Kidney tubule cell (primary cell): ENCODE measurements around the gene ATP5F1D.
"Not testable (repeated sequence)": the region's sequence is repeated elsewhere in the genome, so short reads cannot be mapped to it uniquely, and the experiment has no call there.

Experiments used
- DNase-seq: peaks from one replicate; pipeline ENCODE4 v3.0.0-alpha.2; 2018; ENCODE audit warnings: low spot score

ATP5F1D gene

DNA sequence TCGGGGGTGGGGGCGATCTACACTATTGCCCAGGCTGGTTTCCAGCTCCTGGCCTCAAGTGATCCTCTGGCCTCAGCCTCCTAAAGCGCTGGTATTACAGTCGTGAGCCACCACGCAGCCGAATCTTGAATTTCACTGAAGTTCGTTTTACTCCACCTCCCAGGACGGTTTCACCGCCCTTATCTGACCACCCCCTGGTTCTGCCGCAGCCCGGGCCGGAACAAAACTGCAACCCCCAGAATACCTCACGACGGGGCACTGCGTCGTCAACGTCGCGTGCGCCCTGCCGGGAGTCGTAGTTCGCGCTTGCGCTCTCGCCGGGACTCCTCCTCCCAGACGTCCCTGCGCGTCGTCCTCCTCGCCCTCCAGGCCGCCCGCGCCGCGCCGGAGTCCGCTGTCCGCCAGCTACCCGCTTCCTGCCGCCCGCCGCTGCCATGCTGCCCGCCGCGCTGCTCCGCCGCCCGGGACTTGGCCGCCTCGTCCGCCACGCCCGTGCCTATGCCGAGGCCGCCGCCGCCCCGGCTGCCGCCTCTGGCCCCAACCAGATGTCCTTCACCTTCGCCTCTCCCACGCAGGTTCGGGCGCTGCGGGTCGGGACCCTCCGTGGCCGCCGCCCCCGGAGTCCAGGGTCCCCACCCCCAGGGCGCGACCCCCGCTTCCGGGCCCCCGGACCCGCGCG, at the start of gene ATP5F1D:
ATP5F1D (plus strand) TSS at position 335 of the 679 bp plus-strand sequence; CDS start at position 435, 100 bp downstream.
- DNase-seq = peak; percentile 95

DNA sequence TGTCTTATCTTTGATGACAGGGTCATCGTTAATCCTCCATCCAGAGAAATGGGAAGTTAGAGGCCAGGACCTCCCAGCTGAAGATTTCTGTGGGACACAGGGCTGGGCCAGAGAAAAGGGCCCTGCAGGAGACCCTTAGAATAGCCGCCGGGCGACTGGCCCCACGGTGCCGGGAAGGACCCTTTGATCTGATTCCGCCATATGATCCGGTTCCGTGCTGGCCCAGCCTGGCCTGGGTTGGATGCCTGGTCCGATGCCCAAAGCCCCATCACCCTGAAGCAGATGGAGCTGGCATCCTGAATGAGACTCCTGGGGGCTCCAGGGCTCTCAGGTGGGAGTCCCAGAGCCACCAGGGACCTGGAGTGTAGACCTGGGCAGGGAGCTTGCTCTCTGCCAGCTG, 42.0 kb upstream of the ATP5F1D start:
- DNase-seq = no peak

DNA sequence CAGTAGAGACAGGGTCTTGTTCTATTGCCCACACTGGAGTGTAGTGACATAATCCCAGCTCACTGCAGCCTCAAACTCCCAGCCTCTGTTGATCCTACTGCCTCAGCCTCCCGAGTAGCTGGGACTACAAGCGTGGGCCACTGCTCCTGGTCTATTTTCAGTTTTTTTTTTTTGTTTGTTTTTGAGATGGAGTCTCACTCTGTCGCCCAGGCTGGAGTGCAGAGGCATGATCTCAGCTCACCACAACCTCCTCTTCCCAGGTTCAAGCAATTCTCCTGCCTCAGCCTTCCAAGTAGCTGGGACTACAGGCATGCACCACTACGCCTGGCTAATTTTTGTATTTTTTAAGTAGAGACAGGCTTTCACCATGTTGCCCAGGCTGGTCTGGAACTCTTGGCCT, 40.9 kb upstream of the ATP5F1D start:
- not testable (repeated sequence) for DNase-seq

DNA sequence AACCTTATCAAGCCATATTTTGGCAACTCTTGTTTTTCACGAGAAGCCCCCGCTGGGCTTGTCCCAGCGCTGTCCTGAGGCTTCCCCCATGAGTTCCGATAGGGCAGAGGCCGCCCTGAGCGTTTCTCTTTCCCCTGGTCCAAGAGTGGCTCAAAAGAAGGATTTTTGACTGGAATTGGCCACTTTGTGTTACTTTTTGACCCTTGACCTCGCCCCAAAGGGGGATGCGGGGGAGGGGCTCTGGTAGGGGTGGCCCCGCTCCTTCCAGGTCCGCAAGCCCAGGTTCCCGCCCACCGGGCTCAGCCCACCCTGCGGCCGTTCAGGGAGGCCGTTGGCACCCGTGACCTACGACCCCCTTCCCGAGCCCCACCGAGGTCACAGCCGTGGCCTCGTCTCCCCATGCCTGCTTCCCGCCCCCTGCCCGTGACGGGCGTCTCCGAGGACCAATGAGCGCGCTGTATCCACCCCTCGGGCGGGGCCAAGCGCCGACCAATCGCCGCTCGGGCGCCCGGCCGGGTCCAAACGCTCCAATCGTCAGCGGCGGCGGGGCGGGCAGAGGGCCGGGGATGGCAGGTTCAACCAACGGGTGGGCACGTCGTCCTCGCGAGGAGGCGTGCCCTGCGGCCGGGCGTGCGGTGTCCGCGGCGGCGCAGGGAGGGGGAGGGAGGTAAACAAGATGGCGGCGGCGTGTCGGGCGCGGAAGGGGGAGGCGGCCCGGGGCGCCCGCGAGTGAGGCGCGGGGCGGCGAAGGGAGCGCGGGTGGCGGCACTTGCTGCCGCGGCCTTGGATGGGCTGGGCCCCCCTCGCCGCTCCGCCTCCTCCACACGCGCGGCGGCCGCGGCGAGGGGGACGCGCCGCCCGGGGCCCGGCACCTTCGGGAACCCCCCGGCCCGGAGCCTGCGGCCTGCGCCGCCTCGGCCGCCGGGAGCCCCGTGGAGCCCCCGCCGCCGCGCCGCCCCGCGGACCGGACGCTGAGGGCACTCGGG, 36.1 kb upstream of the ATP5F1D start, which contains the start of gene STK11:
STK11 (plus strand) TSS at position 665 of the 986 bp plus-strand sequence. CDS start 1,136 bp downstream, outside the sequence.
- DNase-seq = peak; percentile 97

DNA sequence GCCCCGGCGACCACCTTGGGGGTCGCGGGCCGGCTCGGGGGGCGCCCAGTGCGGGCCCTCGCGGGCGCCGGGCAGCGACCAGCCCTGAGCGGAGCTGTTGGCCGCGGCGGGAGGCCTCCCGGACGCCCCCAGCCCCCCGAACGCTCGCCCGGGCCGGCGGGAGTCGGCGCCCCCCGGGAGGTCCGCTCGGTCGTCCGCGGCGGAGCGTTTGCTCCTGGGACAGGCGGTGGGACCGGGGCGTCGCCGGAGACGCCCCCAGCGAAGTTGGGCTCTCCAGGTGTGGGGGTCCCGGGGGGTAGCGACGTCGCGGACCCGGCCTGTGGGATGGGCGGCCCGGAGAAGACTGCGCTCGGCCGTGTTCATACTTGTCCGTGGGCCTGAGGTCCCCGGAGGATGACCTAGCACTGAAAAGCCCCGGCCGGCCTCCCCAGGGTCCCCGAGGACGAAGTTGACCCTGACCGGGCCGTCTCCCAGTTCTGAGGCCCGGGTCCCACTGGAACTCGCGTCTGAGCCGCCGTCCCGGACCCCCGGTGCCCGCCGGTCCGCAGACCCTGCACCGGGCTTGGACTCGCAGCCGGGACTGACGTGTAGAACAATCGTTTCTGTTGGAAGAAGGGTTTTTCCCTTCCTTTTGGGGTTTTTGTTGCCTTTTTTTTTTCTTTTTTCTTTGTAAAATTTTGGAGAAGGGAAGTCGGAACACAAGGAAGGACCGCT, 35.2 kb upstream of the ATP5F1D start:
- no peak for DNase-seq

DNA sequence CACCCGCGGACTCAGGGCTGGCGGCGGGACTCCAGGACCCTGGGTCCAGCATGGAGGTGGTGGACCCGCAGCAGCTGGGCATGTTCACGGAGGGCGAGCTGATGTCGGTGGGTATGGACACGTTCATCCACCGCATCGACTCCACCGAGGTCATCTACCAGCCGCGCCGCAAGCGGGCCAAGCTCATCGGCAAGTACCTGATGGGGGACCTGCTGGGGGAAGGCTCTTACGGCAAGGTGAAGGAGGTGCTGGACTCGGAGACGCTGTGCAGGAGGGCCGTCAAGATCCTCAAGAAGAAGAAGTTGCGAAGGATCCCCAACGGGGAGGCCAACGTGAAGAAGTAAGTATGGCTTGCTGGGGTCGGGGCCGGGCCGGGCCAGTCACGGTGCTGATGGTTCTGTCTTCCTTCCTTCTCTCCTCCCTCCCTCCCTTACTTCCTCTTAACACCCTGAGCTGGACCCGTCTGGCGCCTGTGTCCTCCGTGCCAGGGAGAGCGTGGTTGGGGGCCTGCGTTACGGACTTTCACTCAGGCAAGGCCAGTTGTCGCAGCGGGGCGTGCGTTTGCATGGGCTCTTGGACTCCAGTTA, 34.6 kb upstream of the ATP5F1D start:
- peak; percentile 48 for DNase-seq

DNA sequence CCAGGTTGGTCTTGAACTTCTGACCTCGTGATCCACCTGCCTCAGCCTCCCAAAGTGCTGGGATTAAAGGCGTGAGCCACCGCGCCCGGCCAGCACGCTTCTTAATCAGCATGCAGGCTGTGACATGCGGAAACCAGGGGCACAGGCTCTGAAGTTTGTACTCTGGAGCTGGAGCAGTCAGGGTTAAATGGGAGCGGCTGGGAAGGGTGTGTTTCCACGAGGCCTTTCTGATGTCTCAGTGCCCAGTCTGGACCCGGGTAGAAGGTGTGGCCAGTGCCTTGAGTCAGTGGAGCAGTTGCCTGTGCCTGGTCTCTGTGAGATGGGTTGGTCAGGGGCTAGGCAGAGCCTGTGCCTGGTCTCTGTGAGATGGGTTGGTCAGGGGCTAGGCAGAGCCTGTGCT, 32.7 kb upstream of the ATP5F1D start:
- peak; percentile 42 for DNase-seq

DNA sequence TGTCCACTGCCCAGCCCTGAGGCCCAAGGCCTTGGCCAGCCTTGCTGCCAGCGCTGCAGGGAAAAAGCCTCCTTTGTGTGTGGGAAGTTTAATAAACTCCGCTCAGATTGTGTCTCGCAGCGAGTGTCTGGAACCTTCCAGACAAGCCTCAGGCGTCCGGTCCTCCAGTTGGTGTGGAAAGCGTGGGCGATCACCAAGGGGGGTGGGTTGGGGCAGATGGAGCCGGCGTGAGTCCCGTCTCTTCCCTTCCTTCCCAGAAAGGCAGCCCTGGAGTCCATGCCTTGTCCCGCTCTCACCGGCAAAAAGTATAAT, 31.4 kb upstream of the ATP5F1D start:
- no peak for DNase-seq

DNA sequence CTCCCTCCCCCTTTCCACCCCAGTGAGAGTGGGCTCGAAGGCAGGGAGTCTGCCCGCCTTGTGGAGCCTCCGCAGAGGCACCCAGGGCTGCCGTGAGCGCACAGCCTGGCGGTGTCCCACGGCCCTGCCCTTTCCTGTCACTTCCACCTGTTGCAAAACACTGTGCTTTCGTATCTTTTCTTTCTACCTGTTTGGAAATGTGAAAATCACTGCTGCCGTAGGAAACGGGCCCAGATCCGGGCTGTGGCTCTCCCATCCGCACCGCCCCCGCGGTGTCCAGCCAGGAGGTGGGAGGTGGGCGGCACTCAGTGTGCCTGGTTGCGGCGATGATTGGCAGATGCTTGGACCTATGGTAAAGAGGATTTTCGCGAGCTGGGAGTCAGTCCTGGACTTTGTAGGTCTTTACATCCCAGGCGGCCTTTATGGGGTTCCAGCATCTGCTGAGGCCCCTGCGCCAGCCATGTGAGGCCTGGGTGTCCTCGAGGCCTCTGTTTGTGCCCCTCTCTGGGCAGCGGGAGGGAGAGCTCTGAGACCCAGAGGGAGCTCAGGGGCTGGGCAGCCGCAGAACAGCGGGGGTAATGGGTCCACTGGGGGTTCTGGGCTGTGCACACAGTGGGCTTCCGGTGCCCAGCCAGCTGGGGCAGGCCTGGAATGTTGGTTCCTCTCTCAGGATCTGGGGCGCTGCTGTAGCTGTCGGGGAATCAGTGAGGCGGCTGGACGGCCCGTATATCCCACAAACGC, 29.9 kb upstream of the ATP5F1D start:
- no peak for DNase-seq

DNA sequence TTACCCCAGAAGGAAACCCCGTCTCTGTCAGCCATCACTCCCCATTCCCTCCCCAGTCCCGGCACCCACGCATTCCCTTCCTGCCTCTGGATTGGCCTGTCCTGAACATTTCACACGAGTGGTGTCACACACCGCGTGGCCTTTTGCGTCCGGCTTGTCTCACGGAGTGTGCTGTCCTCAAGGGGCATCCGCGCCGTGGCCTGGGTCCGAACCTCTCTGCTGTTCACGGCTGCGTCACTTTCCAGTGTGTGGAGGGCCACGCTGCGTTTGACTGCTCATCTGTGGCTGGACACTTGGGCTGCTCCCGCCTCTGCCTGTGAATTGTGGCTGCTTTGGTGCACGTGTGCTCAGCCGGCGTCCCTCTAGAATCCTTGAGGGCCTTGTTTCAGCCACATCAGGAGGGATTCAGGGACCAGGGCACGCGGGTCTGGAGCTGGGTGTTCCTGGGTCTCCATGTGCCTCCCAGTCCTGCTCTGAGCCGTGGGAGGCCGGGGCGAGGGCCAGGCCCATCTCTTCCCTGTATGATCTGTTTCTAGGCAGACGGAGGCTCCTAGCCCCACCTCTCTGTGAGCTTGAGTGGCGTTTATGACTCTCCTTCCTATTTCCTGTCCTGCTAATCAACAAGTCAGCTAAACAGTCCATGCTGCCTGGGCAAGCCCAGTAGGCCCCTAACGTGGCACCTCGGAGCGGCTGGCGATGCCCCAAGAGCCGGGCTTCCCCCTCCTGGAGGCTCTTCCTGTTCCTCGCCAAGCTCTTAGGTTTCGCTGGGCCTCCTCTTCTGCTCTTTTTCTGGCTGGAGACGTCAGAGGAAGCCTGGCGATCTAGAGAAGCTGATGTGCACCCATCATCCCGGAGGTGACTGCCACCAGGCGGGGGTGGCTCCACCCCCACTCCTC, 27.9 kb upstream of the ATP5F1D start:
- DNase-seq = peak; percentile 85

DNA sequence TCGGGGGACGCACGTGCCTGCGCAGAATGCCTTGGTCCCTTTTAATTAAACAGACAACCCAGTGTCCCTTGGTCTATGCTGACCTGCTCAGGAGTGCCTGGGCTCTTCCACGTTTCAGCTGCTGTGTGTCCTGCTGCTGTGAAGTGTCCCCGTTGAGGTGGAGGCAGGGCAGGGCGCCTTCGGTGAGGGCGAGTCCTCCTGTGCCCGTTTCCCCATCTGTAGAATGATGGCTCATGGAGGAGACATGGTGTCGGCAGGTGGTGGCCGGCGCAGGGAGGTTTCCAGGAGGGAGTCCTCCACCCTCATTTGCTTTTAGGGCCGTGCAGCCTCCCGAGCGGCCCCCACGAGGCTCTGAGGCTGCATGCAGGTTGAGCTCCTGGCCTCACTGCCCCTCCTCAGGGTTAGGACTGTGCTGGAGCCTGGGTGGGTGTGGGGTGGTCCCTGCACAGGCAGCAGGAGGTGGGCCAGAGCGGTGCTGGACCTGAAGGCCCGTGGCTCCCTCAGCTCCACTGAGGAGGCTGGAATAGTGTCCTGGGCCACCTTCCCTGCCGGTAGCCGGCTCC, 27.2 kb upstream of the ATP5F1D start:
- DNase-seq = no peak

DNA sequence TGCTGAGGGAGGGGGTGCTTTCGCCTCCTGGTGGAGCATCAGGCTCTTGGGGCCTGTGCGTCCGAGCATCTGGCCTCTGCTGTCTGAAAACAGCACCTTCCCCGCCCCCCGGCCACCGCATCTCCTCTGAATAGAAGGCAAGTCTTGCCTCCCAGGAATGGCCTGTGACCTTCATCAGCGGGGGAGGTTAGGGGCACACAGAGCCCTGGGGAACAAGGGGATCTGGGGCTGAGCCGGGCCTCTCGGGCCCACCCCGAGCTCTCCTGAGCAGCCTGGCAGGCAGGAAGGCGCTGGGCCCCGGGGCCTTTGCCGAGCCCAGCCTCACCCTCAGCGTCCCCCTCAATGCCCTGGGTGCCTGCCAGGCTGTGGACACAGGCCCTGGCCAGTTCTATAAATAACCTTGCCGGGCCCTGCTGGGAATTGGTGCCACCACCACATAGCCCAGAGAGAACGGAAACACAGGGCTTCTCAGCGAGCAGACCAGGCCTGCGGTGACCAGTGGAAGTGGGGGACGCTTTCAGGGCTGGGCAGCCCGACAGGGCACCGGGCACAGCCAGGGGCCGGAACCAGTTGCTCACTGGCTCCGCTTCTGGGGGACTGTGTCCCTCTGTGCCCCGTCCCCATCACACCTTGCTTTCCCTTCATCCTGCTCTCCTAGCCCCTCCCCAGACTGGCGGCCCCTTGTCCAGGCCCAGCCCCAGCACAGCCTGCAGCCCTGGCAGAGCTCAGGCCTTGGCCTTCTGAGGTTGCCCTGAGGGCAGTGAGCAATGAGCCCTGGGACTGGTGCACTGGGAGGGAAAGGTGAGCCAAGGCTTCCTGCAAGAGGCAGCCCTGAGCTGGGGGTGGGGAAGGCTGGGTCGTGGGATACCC, 26.5 kb upstream of the ATP5F1D start:
- peak; percentile 61 for DNase-seq

DNA sequence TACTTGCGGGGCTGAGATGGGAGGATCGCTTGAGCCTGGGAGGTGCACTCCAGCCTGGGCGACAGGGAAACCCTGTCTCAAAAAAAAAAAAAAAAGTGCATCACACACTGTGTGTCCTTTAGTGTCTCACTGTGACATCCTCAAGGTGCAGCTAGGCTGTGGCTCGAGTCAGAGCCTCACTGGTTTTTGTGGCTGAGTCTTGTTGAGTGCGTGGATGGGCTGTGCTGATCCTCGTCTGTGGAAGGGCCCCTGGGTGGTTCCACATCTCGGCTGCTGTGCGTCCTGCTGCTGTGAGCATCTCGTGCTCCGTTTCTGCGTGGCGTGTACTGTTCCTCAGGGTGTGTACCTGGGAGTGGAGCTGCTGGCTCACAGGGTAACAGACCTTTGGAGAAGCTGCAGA, 24.8 kb upstream of the ATP5F1D start:
- DNase-seq = no peak

DNA sequence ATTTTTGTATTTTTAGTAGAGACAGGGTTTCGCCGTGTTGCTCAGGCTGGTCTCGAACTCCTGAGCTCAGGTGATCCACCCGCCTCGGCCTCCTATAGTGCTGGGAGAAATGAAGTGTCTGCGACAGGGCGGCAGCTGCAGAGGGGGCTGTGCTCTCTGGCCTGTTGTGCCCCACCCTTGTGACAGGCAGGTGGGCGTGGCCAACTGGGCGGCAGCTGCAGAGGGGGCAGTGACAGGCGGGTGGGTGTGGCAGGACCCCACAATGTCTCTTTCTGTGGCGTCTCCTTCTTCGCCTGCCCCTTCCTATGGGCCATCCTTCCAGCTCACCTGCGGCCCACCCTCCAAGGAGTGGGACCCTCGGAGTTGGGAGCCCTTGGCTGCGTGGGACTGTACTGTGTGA, 24.2 kb upstream of the ATP5F1D start:
- no peak for DNase-seq

DNA sequence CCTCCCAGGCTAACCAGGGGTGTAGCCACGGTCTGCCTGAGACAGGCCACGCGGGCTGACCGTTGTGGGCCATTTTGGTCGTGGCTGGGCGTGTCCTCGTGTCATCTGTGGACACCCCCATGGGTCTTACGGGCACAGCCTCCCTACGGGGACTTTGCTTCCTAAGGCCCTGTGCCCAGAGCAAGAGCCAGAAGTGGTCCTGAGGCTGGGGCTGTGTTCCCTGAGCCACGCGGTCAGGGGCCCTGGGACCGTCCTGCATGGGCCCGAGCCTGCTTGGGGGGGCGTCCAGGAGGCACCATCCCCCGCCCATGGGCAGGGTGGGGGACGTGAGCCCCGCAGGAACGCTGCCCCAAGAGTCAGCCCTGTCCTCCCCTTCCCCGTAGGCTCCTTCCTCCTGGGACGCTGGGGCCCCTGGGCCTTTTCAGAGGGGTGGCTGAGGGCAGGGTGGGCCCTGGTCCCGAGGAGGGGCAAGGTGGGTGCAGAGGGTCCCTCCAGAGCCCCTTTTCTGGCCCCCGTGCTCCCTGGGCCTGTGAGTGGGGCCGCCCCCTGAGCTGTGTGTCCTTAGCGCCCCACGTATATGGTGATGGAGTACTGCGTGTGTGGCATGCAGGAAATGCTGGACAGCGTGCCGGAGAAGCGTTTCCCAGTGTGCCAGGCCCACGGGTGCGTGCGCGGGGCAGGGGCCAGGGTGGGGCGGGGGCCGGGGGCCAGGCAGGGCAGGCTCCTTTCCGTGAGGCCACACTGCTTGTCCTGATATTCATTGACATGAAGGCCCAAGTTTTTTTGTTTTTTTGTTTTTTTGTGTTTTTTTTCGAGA, 22.6 kb upstream of the ATP5F1D start:
- no peak for DNase-seq

DNA sequence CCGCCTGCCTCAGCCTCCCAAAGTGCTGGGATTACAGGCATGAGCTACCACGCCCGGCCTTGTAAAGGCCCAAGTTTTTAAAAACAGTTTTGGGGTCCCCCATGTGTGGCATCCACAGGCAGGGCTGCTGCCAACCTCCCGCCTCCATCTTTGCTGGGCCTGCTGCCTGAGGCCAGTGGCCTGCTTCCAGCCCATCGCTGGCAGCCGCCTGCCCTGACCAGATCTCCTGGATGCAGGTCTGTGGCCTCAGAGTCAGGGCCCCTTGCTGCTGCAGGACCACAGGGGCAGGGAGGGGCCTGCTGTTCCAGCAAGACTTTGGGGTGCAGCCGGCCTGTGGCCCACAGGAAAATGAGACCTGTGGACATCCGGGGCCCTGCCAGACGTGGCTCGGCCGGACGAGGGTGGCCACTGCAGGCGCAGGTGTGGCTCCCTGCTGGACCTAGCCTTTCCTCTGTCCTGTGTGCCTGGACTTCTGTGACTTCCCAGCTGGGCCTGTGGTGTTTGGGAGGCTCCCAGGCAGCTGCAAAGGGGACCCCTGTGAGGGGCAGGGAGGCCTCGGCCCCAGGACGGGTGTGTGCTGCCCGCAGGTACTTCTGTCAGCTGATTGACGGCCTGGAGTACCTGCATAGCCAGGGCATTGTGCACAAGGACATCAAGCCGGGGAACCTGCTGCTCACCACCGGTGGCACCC, 21.6 kb upstream of the ATP5F1D start:
- no peak for DNase-seq

DNA sequence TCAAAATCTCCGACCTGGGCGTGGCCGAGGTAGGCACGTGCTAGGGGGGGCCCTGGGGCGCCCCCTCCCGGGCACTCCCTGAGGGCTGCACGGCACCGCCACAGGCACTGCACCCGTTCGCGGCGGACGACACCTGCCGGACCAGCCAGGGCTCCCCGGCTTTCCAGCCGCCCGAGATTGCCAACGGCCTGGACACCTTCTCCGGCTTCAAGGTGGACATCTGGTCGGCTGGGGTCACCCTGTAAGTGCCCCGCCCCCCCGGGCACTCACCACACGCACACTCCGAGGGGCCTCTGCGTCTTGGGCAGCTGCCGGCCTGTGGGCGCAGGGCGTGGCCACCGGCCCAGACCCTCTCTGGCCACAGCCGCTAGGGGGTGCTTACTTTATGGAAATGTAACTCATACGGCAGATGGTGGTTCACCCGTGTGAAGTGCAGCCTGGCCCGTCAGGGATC, 21.0 kb upstream of the ATP5F1D start:
- no peak for DNase-seq
